HG03575 (cell line): ENCODE data around the gene RNU1-4.
"Not testable (repeated sequence)": the region's sequence is repeated elsewhere in the genome, so short reads cannot be mapped to it uniquely, and the experiment has no call there.

ENCODE experiments used
- ATAC-seq: cut with Tn5 transposase; IDR thresholded peaks from one replicate; pipeline ENCODE4 v1.9.1; 2021; ENCODE audit not compliant: unreplicated experiment, insufficient number of reproducible peaks, low FRiP score; ENCODE audit errors: extremely low read depth

The RNU1-4 gene

GRCh38 chr1:16760456-16760765 is 20.1 kb downstream of the RNU1-4 start:
- not testable (repeated sequence) for ATAC-seq

DNA sequence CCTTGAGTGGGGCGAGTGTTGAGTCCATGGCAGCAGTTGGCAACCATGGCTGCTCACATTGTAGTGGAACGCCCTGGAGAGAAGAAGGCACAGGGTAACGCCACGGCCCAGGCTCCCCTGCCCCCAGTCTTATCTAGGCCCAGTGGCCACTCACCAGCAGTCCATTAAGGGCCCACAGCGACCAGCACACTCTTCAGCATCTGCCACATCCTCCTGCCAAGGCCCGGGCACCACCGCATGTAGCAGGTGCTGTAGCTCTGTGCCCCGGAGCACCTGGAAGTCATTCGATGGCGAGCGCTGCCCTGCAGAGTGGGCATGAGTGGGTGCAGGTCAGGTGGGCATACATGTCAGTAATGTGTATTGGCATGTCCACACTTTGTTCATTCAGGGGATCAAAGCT is 20.5 kb downstream of the RNU1-4 start:
- ATAC-seq = not testable (repeated sequence)

GRCh38 chr1:16764248-16764819 is 24.0 kb downstream of the RNU1-4 start:
- not testable (repeated sequence) for ATAC-seq

DNA sequence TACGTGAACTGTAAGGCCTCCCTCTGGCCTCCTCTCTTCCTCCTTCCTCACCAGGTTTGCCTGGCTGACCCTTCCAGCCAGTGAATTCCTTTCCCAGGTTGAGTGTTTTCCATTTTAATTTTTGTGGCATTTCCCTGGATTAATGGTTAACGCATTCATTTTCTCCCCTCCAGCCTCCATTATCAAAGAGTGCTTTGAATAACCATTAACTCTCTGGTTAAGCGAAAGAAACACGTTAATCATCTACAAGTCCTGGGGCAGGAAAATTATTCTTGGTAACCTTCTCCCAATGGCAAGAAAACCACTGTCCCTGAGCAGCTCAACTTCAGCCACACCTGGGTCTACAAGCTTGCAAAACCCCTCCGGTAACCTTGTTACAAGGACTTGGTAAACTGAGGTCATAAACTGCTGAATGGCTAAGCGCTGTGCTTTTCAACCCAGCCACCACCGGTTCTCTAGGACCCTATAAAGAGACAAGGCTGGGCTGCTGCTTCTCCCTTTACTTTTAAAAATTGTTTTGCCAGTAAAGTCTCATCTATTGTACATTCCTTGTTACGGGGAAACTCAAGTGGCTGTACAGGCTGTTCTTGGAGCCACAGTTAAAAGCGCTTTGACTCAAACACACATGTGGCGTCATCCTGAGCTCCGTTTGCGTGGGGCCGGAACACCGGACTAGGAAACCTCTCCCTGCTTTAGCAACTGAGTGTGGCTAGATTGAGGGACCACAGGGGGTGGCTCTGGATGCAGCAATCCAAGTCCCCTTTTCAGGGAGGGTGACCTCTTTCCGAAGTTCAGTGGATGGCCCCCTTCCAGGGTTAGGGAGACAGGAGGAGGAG is 24.7 kb downstream of the RNU1-4 start:
- ATAC-seq = not testable (repeated sequence)

GRCh38 chr1:16765731-16766605 is 25.7 kb downstream of the RNU1-4 start:
- ATAC-seq = not testable (repeated sequence)

DNA sequence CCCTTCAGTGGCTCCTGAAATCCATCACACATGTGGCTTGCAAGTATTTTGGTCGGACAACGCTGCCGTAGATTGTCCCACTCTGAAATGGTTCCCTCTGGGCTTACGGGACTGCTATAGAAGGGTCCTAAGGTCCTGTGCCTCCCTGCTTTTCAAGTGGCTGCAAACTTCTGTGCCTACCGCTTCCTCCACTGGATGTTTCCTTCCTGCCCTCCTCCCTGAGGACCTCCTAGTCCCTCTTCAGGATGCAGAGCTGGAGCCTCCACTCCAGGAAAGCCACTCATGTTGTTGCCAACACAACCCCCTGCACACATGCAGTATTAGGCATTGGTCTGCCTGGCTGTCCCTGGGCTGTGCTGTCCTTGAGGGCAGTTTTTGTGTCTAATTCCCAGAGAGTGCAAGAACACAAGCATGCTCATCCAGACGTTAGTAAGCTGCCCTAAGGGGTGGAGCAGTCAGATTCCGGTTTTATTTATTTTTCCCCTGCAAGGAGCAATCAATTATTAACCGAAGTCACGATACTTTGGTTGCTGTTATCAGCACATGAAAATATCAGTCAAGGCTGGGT is 26.5 kb downstream of the RNU1-4 start:
- not testable (repeated sequence) for ATAC-seq

- not testable (repeated sequence) for ATAC-seq
These were observed 29.9 kb downstream of the RNU1-4 start for GRCh38 chr1:16770139-16770759.

DNA sequence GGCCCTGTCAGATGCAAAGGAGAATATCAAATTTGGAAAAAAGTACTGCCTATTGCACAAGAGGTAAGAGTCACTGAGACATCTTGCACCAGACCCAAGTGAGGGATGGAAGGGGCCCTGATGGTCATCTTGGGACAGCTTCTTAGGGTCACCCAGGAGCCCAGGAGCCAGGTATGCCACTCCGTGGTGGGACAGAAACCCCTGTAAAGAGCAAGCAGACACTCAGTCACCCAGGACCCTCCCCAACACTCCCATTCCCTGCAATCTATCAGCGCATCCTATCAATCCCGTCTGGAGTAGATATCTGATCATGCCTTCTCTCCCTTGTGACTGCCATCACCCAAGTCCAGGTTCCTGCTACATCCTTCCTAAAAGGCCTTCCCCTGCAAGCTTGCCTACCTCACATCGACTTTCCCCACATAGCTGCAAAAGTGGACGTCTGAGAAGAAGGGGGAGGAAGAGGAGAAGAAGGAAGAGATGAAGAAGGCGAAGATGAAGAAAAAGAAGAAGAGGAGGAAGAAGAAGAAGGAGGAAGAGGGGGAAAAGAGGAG is 30.7 kb downstream of the RNU1-4 start:
- not testable (repeated sequence) for ATAC-seq

GRCh38 chr1:16772275-16773204 is 32.2 kb downstream of the RNU1-4 start:
- not testable (repeated sequence) for ATAC-seq

- ATAC-seq = not testable (repeated sequence)
These were observed 32.9 kb downstream of the RNU1-4 start for GRCh38 chr1:16773205-16773596.

GRCh38 chr1:16773723-16774122 is 33.4 kb downstream of the RNU1-4 start:
- not testable (repeated sequence) for ATAC-seq

DNA sequence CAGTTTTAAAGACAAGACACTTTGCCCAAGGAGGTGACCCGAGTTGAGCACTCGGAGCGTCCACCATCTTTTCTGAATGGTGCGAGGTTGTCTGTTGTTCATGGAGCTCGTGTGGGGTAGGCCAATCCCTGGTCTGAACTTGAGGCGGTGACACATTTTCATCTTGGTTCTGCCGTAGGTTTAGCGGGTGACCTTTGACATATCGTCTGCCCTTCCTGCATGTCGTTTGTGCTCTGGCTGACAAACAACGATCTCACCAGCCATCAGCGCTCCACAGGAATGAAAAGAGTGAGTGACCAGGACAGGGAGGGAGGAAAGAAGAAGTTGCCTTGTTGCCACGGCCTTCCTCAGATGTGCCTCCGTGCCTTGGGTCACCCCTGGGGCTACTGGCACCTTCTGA is 34.5 kb downstream of the RNU1-4 start:
- ATAC-seq = not testable (repeated sequence)

- ATAC-seq = not testable (repeated sequence)
These were observed 35.0 kb downstream of the RNU1-4 start for GRCh38 chr1:16775290-16775689.

GRCh38 chr1:16776248-16776647 is 35.9 kb downstream of the RNU1-4 start:
- not testable (repeated sequence) for ATAC-seq

DNA sequence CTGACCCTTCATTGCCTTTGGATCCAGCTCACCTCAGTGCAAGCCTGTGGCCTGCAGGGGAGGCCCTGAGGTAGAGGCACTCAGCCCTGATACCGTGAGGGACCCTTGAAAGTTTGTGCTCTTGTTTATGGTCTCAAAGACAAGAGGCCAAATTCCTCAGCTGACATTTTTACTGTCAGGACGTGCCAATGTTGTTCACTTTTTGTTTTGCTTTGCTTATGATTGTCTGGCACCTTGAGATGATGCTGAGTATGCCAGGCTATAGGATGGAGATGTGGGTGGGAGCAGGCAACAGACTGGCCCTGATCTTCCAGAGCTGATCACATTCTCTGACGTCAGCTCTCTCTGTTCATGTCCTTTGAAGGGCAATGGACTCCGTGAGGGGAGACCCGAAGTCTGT is 36.5 kb downstream of the RNU1-4 start:
- ATAC-seq = not testable (repeated sequence)

DNA sequence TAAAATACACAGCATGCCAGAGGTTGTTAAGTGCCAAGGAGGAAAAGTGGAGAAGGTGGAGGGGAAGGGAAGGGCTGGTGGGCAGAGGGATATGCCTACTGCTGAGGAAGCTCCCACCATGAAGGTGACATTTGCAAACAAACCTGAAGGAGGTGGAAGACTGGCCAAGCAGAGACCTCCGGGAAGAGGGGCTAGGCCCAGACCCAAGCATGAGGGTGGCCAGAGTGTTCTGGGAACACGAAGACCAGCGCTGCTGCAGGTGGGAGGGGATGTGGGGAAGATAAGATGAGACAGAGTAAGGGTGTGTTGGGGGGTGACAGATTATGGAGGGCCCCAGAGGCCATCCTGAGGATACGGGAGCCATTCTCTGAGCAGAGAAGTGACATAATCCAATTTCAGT is 37.5 kb downstream of the RNU1-4 start:
- not testable (repeated sequence) for ATAC-seq

DNA sequence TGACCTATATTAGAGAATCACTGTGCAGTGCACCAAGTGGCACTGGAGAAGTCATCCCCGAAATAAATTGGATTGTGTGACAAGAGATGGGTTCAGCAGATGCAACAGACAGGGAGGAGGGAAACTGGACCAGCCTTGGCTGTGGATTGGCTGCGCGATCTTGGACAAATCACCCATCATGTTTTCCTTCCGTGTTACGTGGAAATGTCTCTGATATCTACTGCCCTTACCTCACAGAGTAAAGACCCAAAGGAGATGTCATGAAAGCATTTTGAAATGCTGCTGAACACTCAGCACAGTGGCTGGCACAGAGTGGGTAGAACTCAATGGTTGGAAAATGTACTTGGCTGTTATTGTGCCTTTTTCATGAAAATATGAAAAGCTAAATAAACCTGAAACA is 39.2 kb downstream of the RNU1-4 start:
- not testable (repeated sequence) for ATAC-seq

GRCh38 chr1:16781033-16781432 is 40.7 kb downstream of the RNU1-4 start:
- ATAC-seq = not testable (repeated sequence)
